ENCODE data around the gene KDM2B. TPM values are rescaled to one million over a fixed set of nuclear protein-coding genes. Genes with fewer than 3 reads are reported as not detected.

Gene KDM2B
- total RNA-seq, 1 donor from 2014 or later, result 26.1 TPM

DNA sequence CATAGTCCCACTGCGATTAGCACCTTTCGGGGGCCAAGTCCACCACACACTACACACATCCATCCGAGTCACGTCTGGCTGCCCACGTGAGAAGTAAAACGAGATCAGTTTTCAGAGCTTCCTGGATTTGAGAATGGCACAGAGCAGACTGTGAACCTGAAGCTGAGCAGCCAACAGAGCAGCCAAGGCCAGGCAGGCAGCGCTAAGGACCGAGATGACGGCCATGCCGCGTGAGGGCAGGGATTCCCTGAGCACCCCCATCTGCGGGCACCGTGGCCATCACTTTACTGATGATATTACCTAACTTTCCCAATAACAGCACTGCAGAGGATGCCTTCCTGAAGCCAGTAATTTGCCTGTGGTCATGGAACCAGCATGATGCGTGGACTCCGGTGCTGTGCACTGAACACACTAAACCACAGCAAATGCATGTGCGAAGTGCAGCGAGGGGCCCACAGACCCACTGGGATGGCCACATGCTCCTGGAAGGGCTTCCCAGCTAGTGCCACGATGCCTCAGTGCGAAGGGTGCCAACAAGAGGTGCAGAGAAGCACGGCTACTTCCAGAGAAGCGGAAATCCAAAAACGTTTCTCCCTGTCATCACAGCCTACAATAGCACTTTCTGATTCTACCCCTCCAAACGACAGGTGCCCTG lies 124.9 kb downstream of the KDM2B start:
- no peak for DNase-seq

DNA sequence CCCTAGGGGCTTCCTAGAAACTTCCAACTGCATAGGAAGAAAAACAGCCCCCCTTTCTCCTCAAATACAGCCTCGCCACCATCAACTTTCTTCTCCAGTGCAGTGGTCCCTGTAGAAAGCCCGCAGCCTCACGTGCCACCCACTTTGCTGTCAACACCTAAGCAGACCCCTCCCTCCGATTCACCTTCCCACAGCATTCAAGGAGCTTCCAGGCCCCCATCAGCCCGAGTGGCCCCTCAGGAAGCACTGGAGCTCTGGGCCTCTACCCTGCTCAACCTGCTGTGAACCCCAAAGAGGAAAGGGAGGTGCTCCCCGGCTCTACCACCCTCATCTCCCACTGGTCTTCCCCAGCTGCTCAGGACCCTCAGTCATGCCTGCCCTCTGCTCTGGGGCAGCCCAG lies 125.9 kb downstream of the KDM2B start:
- DNase-seq, result no peak

DNA sequence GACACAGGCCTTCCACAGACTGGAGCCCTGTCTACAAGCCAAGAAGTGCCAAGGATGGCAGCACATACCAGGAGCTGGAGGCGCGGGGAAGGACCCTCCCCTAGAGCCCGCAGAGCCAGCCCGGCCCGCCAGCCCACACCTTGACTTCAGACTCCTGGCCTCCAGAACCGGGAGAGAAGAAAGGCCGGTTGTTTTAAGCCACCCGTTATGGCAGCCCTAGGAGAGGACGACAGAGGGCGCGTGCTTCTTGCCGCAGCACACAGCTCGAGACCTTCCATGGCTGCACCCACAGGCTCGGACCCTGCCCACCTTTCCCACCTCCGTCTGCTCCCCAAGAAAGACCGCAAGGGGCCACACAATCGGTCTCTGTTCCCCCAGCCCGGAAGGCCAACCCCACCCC lies 127.2 kb downstream of the KDM2B start:
- DNase-seq, result no peak

DNA sequence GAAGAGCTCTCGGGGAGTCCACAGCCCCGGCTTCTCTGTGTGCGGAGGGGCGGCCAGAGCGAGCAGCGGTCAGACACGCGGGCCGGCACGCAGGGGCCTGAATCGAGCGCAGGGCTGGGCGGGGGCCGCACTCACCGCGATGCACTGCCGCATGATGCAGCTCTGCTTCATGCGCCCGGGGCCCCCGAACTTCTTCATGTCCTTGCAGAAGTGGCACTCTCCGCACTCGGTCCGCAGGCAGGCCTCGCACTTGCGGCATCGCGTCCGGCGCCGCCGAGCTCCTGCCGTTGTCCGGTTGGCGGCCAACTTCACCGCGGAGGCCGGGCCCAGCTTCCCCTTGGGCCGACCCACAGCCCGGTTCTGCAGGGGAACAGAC lies 127.8 kb downstream of the KDM2B start:
- no peak for DNase-seq

DNA sequence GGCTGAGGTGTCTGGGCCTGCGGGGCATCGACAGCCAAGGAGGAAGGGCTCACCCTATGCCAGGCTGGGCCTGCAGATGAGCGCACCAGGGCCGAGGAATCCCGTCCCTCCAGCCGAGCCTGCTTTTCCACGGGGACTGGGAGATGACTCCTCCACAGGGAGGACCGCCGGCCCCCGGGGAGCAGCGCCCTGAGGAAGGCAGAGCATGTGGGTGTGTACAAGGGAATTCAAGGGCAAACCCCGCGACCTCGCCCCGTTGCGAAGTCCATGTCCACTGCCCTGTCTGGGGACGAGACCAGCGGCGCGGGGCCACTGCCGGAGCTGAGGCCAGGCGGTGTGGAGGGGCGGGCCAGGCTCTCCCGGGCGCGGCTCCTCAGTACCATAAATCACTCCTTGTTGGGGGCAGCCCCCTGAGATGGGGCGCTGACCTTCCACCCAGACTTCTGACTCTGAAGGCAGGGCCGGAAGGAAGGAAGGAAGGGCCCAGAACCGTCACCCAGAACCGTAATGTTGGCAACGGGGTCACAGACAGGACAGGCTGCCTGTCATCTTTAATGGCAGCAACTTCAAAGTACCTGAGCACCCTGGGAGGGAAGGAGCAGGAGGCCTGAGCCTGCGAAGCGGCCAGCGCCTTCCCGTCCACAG lies 128.4 kb downstream of the KDM2B start:
- DNase-seq, result no peak

DNA sequence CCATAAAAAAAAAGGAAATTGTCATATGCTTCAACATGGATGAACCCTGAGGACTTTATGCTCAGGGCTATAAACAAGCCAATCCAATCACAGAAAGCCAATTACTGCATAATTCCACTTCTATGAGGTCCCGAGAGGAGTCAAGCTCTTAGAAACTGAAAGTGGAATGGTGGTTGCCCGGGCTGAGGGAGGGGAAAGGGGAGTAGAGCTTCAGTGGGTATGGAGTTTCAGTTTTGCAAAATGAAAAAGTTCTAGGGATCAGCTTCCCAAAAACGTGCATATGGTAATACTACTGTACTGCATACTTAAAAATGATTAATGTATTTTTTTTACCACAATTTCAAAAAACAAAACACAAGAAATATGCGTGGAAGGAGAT lies 128.9 kb downstream of the KDM2B start:
- DNase-seq, result peak; percentile 45

DNA sequence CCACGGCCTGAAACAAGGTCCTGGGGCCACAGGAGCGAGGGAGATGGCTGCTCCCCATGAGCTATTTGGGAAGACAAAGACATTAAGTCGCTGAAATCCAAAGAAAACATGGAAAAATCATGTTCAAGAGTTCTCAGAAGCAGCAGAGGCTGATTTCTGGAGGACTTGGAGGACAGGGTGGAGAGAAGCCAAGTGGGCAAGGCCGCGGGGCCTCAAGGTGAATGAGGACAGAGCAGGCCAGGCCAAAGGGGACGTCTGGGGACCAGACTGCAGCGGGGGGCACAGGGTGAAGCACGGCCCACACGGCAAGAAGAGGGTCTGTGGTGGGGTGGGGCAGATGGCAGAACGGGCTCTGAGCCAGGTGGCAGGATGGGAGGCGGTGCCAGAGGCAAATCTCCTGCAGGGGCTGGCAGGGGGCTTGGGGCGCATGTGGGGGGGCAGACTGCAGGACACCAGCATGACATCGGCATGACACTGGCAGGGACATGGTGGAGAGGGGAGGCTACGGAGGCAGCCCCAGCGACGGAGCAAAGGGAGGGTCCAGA lies 132.0 kb downstream of the KDM2B start:
- no peak for DNase-seq

DNA sequence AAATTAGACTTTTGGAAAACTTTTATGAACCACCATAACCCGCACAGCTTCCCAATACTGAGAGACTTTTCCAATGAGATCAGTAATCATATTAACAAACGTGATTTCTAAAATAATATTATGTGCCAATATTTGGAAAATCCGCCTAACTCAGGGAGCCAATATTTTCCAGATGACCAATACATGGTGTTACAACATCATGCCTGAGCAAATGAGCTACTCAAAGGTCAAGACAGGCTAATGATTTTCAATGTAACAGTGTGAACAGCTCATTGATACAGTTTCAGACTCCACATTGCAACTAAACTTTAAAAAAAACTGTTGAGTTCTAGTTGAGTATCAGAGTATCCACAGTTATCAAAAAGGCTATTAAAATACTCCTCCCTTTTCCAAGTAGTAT lies 134.1 kb downstream of the KDM2B start:
- no peak for DNase-seq

DNA sequence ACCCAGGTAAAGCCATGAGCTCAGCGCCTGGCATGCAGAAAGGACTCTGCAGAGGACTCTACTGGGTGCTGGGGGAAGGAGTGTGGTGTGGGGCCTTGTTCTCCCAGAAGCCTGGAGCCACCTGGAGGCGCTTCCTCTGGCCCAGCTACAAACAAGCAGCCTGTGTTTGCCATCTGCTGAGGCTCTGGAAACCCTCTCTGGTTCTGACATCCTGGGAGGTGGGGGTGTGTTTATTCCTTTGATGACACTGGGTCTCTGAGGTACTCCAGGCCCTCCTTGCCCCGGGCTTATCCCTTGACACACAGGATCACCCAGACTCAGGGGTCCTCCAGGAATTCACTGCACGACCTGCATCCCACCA lies 136.0 kb downstream of the KDM2B start:
- DNase-seq, result no peak

DNA sequence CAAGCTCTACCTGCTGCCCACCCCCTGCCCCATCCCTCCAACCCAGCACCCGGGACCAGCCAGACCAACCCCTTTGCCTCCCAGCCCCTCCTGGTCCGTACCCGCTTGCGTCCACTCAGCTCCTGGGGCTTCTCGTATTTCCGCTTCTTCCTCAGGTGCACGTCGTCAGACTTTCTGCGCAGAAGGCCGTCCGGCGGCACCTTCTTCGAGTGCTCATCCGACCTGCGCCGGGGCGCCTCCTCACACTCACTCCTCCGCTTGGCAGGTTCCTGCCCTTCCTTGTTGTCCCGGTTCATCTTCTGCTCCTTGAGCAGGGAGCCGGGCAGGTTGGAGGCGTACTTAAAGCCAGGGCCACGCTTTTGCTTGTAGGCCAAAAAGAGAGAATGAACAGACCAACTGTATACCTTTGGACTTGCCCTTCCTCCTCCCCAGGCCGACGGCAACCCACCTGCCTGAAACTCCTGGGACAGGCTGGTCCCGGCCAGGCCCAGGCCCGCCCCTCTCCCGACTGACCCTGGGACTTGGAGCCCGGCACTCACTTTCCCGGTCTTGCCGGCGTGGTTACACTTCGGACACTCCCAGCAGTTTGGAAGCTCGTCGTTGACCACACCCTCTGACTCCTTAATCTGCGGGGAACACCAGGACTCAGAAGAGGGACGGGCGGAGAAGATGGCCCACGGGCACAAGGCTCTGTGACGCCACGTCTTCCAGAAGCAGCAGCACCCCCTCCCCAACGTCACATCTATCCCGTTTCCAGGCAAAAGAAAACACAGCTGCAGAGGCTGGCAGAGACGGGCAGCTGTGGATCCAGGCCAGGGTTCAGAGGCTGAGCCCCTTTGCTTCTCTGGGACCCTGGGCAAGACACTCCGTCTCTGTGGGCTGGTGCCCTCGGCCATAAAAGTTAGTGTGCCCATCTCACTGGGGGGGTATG lies 136.6 kb downstream of the KDM2B start:
- no peak for DNase-seq

DNA sequence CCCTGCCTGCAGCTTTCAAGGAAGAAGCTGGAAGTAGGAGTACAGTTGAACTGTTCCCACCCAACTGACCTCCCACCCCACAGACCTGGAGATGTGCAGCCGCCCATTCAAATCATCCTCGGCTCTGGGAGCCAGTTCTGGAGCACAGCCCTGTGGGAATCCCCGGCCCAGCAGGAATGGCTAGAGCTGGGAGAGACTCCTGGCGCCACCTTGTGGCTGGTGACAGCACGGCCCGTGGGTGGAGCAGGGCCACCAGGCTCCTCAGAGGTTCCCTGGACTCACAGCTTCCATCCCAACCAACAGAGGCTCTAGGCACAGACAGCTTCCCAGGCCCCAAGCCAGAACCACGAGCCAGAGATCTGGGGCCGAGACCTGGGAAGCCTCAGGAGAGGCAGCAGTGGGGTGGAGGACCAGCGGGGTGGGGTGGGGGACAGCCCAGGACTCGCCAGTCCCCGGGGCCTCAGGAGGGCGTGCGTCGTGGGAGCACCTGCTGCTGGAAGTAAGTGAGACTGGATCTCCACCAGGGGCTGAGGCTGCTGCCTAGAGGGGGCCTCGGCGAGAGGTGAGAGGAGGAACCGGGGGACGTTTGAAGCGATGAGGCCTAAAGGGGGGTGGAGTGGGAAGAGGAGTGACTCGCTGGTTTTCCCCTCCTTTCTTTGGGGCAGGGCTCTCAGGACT lies 137.5 kb downstream of the KDM2B start:
- DNase-seq, result no peak

DNA sequence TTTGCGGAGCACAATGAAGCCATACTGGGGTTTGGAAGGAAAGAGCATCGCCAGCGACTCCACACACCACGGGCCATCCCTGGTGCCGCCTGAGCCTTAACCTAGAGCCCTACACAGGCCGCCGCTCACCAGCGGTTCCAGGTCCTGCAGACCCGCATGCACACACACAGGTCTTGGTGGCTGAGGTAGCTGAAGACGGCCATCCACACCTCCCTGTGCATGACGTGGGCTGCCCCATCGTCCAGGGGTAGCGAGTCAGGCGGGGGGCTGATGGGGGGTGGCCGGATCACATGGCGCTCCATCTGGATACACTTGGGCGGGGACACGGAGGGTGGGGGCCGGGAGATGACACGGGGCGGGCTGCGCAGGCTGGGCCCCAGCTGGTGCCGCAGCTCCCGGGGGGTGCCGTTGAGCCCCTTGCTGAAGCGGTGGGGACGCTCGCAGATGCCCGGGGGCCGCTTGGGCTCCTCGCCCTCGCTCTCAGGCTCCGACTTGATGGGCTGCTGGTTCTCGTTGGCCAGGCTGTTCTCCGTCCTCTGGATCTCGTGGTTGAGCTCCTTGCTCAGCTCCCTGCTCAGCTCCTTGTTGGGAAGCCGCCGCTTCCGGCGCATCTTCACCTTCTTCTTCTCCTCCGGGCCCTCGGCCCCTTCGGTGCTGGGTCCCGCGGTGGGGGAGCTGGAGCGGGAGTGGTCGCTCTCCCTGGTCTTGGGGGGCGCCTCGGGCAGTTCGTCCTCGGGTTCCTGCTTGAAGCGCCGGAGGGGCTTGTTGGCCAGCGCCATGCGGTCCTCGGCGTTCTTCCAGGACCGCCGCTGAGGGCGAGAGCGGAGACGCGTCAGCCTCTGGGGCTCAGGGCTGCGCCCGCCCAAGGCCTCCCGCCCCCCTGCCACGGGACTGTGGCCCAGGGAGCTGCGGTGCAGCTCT lies 138.5 kb downstream of the KDM2B start:
- no peak for DNase-seq

DNA sequence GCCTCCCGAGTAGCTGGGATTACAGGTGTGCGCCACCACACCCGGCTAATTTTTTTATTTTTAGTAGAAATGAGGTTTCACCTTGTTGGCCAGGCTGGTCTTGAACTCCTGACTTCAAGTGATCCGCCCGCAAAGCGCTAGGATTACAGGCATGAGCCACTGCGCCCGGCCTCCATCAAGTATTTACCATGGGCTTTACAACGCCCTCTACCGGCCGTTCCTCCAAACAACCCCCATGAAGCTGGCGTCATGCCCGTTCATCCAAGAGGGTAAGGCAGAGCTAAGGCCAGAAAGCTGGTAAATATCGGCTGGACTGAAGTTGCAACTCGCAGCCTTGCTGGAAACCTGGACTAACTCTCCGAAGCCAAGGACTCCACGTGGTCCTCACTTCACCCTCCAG lies 139.3 kb downstream of the KDM2B start:
- DNase-seq, result no peak

DNA sequence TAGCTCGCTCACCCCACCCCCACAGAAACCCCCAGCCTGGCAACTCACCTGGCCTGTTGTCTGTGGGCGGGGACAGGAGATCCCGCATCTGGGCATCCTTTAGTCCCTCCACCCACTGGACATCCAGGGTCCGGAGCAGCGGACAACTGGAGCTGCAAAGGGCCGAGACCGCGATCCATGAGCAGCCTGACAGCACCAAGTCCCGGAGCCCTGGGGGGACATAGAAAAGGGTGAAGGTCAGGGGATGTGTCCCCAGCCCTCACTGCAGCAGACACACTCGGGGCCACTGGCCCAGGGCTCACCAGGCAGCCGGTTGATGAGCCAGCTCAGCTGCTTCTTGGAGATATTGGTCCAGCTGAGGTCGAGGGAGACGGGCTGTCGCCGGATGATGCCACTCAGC lies 140.1 kb downstream of the KDM2B start:
- no peak for DNase-seq

DNA sequence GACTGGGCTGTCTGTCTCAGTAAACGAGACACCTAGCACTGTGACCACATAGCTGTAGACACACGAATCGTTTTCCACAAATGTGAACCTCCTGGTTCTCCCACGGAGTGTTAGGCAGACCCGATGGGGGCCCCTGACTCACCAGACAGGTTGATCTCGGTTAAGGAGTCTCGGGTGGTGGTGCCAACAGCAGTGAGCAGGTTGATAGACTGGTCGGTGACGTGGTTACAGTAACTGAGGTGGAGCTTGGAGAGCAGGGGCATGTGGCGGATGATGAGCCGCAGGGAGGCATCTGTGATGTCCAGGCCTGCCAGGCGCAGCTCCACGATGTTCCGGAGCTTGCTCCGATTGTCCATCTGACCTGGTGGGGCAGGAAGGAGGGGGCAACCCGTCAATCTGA lies 141.1 kb downstream of the KDM2B start:
- DNase-seq, result no peak

DNA sequence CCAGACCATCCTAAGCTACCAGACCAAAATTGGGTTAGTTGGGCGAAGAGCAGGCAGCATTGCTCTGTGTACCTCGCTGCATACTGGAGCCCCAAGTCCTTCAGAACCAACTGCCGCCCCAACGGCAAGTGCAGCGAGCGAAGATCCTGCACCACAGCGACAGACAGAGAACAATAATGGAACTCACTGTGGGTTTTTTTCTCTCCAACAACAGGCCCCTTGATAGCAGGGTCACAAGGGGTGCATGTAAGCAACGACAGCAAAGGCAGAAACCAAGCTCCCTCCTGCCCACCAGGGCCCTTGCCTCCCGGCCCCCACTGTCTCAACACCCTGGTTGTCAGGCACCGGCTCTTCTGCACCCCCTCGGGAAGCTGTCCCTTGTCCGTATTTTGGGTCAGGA lies 141.9 kb downstream of the KDM2B start:
- no peak for DNase-seq

DNA sequence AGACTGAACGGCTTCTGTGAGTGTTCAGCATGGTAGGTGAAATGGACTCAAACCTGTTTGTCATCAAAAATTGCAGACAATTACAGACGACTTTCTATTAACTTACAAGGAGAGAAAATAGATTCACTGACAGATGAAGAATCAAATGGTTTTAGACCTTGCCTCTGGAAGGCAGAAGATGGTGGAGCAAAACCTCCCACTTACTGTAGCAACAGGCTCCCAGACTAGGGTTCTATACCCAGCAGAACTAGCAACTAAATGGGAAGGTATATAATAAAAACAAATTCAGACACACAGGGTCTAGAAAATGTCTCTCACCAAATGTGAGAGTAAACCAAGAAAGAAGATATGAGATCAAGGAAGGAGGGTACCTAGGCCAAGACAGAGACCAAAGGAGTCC lies 144.1 kb downstream of the KDM2B start:
- no peak for DNase-seq

DNA sequence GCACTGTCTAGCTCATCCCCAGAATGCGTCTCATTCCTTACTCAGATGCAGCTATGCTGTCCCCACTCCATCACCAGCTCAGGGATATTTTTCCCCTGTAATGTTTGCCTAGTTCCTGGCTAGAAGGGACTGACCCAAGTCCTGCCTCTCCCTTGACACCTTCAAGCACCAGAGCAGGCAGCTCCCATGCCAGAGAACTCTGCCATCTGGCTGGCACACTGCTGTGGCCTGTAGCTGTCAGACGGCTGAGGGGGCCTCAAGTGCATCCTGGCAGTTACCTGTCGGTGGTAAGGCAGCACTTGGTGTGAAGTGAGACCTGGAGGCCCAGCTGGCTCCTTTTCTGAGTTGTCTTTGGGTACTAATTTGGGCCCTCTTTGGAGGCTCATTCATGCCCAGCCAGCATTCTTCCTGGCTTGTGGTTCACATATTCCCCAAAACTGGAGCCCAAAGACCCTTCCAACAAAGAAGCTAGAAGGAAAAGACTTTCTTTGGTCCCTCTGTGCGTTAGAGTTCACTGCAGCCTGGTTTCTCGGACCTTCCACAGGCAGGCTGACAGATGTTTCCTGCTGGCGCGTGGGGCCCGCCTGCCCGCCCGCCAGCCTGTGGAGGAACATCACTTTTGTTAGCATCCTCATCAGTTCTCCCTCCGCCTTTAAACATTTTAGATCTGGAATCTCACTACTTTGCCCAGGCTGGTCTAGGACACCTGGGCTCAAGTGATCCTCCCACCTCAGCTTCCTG lies 147.9 kb downstream of the KDM2B start:
- DNase-seq, result no peak

DNA sequence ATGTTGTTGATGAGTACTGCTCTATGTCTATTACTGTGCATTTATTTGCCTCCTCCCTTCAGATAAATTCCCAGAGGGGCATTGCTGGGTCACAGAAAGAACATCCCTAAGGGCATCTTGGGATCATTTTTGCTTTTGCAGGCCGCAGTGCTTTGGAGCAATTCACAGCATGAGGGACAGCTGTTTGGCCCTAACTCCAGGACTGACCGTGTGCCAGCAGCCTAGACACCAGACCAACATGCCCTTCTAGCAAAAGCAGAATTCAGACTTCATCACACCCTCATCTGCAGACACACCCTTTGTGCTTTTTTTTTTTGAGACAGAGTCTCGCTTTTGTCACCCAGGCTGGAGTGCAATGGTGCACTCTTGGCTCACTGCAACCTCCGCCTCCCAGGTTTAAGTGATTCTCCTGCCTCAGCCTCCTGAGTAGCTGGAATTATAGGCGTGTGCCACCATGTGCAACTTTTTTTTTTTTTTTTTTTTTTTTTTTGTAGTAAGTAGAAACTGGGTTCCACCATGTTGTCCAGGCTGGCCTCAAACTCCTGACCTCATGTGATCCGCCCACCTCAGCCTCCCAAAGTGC lies 149.9 kb downstream of the KDM2B start:
- no peak for DNase-seq

DNA sequence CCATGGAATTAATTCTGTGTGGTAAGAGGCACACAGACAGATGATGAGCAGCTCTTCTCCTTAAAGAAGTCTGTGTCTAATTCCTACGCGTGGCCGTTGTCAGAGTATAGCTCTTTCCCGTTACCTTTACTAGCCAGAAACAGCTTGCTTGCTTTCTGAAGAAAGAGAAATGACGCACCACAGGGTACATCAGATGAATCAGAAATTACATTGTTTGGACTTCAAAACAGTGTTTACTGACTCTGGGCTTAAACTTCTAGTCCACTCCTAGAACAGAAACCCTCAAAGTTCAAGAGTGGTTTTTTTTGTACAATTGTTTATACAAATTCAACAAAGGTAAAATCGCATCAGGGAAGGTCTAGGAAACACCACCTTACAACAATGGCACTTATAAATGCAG lies 151.9 kb downstream of the KDM2B start:
- no peak for DNase-seq
